GM18907 (cell line): ENCODE data around the gene HMG20B.

Experiments used
- ATAC-seq: cut with Tn5 transposase; IDR thresholded peaks from one replicate; pipeline ENCODE4 v1.9.1; 2021; ENCODE audit warnings: mild to moderate bottlenecking, moderate library complexity; ENCODE audit not compliant: unreplicated experiment

The HMG20B gene

GRCh38 chr19:3605361-3605760 is 32.6 kb downstream of the HMG20B start:
- no peak for ATAC-seq

- no peak for ATAC-seq
Measured at GRCh38 chr19:3605770-3606169, 33.0 kb downstream of the HMG20B start.

GRCh38 chr19:3606174-3606689 is 33.5 kb downstream of the HMG20B start:
- ATAC-seq: no peak

- ATAC-seq: no peak
Measured at GRCh38 chr19:3606690-3607289, 34.0 kb downstream of the HMG20B start, which contains the start of gene TBXA2R. TSS of gene TBXA2R (minus strand) at chr19:3606875. CDS start at chr19:3600634, 6,241 bp downstream.

- no peak for ATAC-seq
Measured at GRCh38 chr19:3607303-3608078, 34.7 kb downstream of the HMG20B start.

GRCh38 chr19:3608079-3608641 is 35.4 kb downstream of the HMG20B start:
- ATAC-seq: no peak

GRCh38 chr19:3608750-3609322 is 36.1 kb downstream of the HMG20B start:
- ATAC-seq: no peak

GRCh38 chr19:3609779-3610719 is 37.3 kb downstream of the HMG20B start:
- no peak for ATAC-seq

- ATAC-seq: no peak
Measured at GRCh38 chr19:3610745-3611717, 38.3 kb downstream of the HMG20B start.

GRCh38 chr19:3611841-3612240 is 39.1 kb downstream of the HMG20B start:
- ATAC-seq: no peak

GRCh38 chr19:3612330-3612729 is 39.6 kb downstream of the HMG20B start:
- ATAC-seq: no peak

GRCh38 chr19:3612901-3613741 is 40.4 kb downstream of the HMG20B start:
- no peak for ATAC-seq

GRCh38 chr19:3613818-3614661 is 41.3 kb downstream of the HMG20B start:
- ATAC-seq: no peak

GRCh38 chr19:3614858-3615505 is 42.2 kb downstream of the HMG20B start:
- ATAC-seq: no peak

GRCh38 chr19:3615524-3616135 is 42.9 kb downstream of the HMG20B start:
- ATAC-seq: no peak

- no peak for ATAC-seq
Measured at GRCh38 chr19:3617463-3617862, 44.7 kb downstream of the HMG20B start.
